ENCODE results near the gene EFNA5. TPM values are rescaled to one million over a fixed set of nuclear protein-coding genes. Genes with fewer than 3 reads are reported as not detected.

EFNA5 gene
- total and polyA plus RNA-seq, 2 of the 13 experiments (the other 11 are each of a cell fraction or from before 2014, with no cell fraction given): not detected

GRCh38 chr5:107713228-107713627 lies 42.5 kb upstream of the EFNA5 start:
- BruUV-seq (replicated peaks): no TSS peak
- H3K4me2 ChIP-seq (ENCODE audit: low read depth, low read length): no peak overlapping the region
- H3K27ac ChIP-seq (ENCODE audit: extremely low read length, insufficient read depth, low read length): no peak overlapping the region
- H3K4me1 ChIP-seq (ENCODE audit: insufficient read depth, low read length): no peaks in the 10 kb centered on the region
- ChIA-PET CTCF (ENCODE audit: low intra/inter-chr PET ratio, low total read pairs) (no interaction called here), POLR2A (no interaction called here)
- intact Hi-C loops (cut with micrococcal nuclease; ENCODE audit: unreplicated experiment): no loop called here
- ATAC-seq (no peak), DNase-seq (ENCODE audit: low spot score) (no peak), FAIRE-seq (no peak)
- no peak overlapping the region for H3K4me3 ChIP-seq (replicated peaks in 1 of 3; ENCODE audit: insufficient read depth in 1 of 3, low read depth in 2 of 3, low read length in 3 of 3)
- TF ChIP-seq ZNF33A (CRISPR knock-in tag; IDR thresholded peaks at IDR 0.05; ENCODE audit: borderline replicate concordance) (no peak), ZNF136 (CRISPR knock-in tag; IDR thresholded peaks at IDR 0.05; ENCODE audit: low read depth) (no peak), SMC3 (IDR thresholded peaks at IDR 0.05; ENCODE audit: low read length) (no peak), EP300 (IDR thresholded peaks at IDR 0.05; ENCODE audit: low read depth in 2 of 2, low read length in 2 of 2) (no peak), EP300 (CRISPR knock-in tag; IDR thresholded peaks at IDR 0.05; ENCODE audit: borderline replicate concordance) (no peak), HHEX (CRISPR knock-in tag; IDR thresholded peaks at IDR 0.05) (no peak), SIX4 (CRISPR knock-in tag; IDR thresholded peaks at IDR 0.05) (no peak), ZNF276 (CRISPR knock-in tag; IDR thresholded peaks at IDR 0.05; ENCODE audit: low read depth) (no peak), CENPT (CRISPR knock-in tag; IDR thresholded peaks at IDR 0.05; ENCODE audit: low read depth) (no peak), ZFP90 (CRISPR knock-in tag; IDR thresholded peaks at IDR 0.05; ENCODE audit: borderline replicate concordance) (no peak), ZBTB44 (CRISPR knock-in tag; IDR thresholded peaks at IDR 0.05) (no peak), TBP (CRISPR knock-in tag; IDR thresholded peaks at IDR 0.05) (no peak), KMT2B (CRISPR knock-in tag; IDR thresholded peaks at IDR 0.05) (no peak), ATF5 (CRISPR knock-in tag; IDR thresholded peaks at IDR 0.05; ENCODE audit: low read depth) (no peak), SUZ12 (IDR thresholded peaks at IDR 0.05; ENCODE audit: low read depth, low read length) (no peak), TMF1 (CRISPR knock-in tag; IDR thresholded peaks at IDR 0.05; ENCODE audit: low read depth) (no peak), ZFX (CRISPR knock-in tag; IDR thresholded peaks at IDR 0.05; ENCODE audit: low read depth) (no peak), SMAD3 (CRISPR knock-in tag; IDR thresholded peaks at IDR 0.05) (no peak), ZC3H4 (CRISPR knock-in tag; IDR thresholded peaks at IDR 0.05; ENCODE audit: borderline replicate concordance) (no peak), ZBTB20 (CRISPR knock-in tag; IDR thresholded peaks at IDR 0.05; ENCODE audit: borderline replicate concordance, low read depth) (no peak), ZNF740 (CRISPR knock-in tag; IDR thresholded peaks at IDR 0.05) (no peak)
- H2AFZ ChIP-seq (ENCODE audit: low read length): no peak overlapping the region
- no peaks in the 10 kb centered on the region for H4K20me1 ChIP-seq (ENCODE audit: insufficient read depth, low read length)
- H3K79me2 ChIP-seq (ENCODE audit: insufficient read depth, low read length): no peaks in the 10 kb centered on the region
- H3K27me3 ChIP-seq (ENCODE audit: control insufficient read depth in 1 of 2, insufficient read depth in 2 of 2, low read length in 2 of 2): no peaks in the 10 kb centered on the region
- no peaks in the 10 kb centered on the region for H3K9me3 ChIP-seq (ENCODE audit: low read length)
- in situ Hi-C loops (cut with HindIII; ENCODE audit: extremely low pct_ligation_motif_present, low pct_unique_long_range_greater_than_20kb): no loop called here
- H3K9ac ChIP-seq (ENCODE audit: insufficient read depth, low read depth, low read length): no peak overlapping the region
- WGBS (ENCODE audit: low lambda C conversion rate): 2% methylated on average over 5 of the region's 5 CpGs
- no peaks in the 10 kb centered on the region for H3K36me3 ChIP-seq (replicated peaks in 1 of 2; ENCODE audit: control insufficient read depth in 1 of 2, insufficient read depth in 2 of 2, low read length in 2 of 2)

Data from HepG2 (cell line).